ENCODE results near the gene FOXN4.
A peak's percentile ranks its signal among the peaks of the same experiment; 100 is the strongest.

Gene FOXN4

GRCh38 chr12:109278912-109279311 is 30.2 kb downstream of the FOXN4 start:
- Histone ChIP-seq H3K4me1 (ENCODE audit: insufficient read depth, poor library complexity, severe bottlenecking) (no peaks in the 10 kb centered on the region), H3K9me3 (ENCODE audit: severe bottlenecking) (no peaks in the 10 kb centered on the region), H3K36me3 (ENCODE audit: low read depth) (no peaks in the 10 kb centered on the region), H3K27ac (ENCODE audit: poor library complexity, severe bottlenecking) (no peak overlapping the region), H3K27me3 (ENCODE audit: insufficient read depth, poor library complexity, severe bottlenecking) (no peaks in the 10 kb centered on the region), H3K4me3 (ENCODE audit: severe bottlenecking) (no peak overlapping the region)
- ATAC-seq (ENCODE audit: low read depth) (no peak), DNase-seq (ENCODE audit: low spot score) (no peak)
- TF ChIP-seq, protein P1, sequence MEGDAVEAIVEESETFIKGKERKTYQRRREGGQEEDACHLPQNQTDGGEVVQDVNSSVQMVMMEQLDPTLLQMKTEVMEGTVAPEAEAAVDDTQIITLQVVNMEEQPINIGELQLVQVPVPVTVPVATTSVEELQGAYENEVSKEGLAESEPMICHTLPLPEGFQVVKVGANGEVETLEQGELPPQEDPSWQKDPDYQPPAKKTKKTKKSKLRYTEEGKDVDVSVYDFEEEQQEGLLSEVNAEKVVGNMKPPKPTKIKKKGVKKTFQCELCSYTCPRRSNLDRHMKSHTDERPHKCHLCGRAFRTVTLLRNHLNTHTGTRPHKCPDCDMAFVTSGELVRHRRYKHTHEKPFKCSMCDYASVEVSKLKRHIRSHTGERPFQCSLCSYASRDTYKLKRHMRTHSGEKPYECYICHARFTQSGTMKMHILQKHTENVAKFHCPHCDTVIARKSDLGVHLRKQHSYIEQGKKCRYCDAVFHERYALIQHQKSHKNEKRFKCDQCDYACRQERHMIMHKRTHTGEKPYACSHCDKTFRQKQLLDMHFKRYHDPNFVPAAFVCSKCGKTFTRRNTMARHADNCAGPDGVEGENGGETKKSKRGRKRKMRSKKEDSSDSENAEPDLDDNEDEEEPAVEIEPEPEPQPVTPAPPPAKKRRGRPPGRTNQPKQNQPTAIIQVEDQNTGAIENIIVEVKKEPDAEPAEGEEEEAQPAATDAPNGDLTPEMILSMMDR (IDR thresholded peaks at IDR 0.05; ENCODE audit: poor library complexity, severe bottlenecking) = no peak

DNA sequence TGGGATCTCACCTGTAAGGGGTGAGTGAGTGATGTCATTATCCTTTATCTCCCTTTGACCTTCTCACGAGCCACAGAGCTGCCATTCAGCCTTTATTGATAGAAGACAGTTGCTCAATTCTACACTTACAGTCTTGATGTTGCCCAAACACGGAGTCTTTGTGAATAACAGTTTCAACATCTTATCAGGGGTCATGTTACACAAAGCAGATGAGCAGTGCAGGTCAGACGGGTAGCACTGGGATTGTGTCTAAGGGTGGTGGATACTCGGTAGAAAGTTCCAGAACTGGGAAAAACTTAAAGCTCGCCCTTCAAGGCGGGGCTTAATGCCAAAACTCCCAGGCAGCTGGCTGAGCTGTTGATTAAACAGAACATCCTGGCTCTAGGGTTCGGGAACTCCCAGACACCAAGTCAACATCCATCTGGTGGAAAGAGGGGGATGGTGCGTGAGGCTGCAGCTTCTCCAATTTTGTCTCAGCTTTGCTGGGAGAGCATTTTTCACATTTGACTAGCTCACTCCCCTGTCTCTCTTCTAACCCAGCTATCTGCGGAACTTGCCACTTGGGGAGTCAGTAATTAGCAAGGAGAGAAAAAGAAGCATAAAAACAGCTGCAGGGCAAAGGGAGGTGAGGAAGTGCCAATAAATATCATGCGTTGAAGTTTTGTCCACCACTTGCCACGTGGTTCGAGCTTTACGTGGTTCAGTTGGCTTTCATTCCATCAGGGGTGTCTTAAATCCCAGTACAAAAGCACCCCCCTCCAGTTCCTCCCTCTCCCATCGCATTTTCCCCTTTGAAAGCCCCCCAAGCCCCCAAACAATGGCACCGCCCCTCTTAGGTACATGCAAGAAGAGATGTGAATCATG is 31.0 kb downstream of the FOXN4 start:
- ATAC-seq (ENCODE audit: low read depth) (peak; percentile 87), DNase-seq (ENCODE audit: low spot score) (no peak)
- no peak overlapping the region for H3K4me3 ChIP-seq (ENCODE audit: severe bottlenecking)
- no peaks in the 10 kb centered on the region for H3K27me3 ChIP-seq (ENCODE audit: insufficient read depth, poor library complexity, severe bottlenecking)
- H3K4me1 ChIP-seq (ENCODE audit: insufficient read depth, poor library complexity, severe bottlenecking) = no peaks in the 10 kb centered on the region
- TF ChIP-seq, protein P1 (IDR thresholded peaks at IDR 0.05; ENCODE audit: poor library complexity, severe bottlenecking) = no peak
- H3K36me3 ChIP-seq (ENCODE audit: low read depth) = no peaks in the 10 kb centered on the region
- H3K9me3 ChIP-seq (ENCODE audit: severe bottlenecking) = no peaks in the 10 kb centered on the region
- no peak overlapping the region for H3K27ac ChIP-seq (ENCODE audit: poor library complexity, severe bottlenecking)

DNA sequence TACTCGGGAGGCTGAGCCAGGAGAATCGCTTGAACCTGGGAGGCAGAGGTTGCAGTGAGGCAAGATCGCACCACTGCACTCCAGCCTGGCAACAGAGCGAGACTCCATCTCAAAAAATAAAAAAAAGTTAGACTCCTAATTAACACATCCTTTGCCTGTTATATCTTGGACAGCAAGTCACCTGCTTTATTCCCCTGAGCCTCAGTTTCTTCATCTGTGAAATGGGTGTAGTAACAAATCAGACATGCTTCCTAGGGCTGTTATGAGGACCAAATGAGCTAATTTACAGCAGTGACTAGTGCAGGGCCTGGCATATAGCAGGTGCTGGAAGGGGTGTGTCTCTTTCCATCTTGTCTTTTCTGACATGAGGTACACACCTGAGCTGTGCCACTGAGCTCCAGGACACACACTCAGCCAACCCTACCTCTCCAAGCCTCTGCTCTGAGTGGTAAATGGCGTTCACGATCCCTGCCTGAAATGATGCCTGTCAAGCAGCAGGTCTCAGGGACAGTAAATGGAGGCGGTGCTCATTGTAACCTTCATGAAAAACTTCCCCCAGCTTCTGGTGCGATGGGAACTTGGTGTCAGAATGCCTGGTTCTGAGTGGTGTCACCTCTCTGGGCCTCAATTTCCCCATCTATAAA is 31.7 kb downstream of the FOXN4 start:
- Histone ChIP-seq H3K9me3 (ENCODE audit: severe bottlenecking) (no peaks in the 10 kb centered on the region), H3K27ac (ENCODE audit: poor library complexity, severe bottlenecking) (no peak overlapping the region), H3K27me3 (ENCODE audit: insufficient read depth, poor library complexity, severe bottlenecking) (no peaks in the 10 kb centered on the region), H3K4me3 (ENCODE audit: severe bottlenecking) (no peak overlapping the region), H3K36me3 (ENCODE audit: low read depth) (no peaks in the 10 kb centered on the region), H3K4me1 (ENCODE audit: insufficient read depth, poor library complexity, severe bottlenecking) (no peaks in the 10 kb centered on the region)
- TF ChIP-seq, protein P1 (IDR thresholded peaks at IDR 0.05; ENCODE audit: poor library complexity, severe bottlenecking) = no peak
- DNase-seq (ENCODE audit: low spot score) = no peak
- no peak for ATAC-seq (ENCODE audit: low read depth)

DNA sequence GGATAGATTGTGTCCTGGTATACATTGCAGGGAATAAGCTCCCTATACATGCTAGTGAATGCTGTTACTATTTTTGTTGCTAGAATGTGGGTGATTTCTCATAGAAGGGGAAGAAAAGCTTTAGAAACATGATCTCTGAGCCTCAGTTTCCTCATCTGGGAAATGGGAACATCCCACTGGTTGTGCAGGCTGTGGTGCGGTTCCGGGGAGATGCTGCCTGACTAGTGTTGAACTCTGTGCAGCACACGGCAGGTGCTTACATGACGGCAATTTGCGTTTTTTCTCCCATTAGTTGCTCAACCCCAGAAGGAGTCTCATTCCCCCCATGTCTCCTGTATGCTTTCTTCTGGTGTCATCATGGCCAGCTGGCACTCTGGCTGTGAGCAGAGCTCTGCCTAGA is 32.9 kb downstream of the FOXN4 start:
- TF ChIP-seq, protein P1 (IDR thresholded peaks at IDR 0.05; ENCODE audit: poor library complexity, severe bottlenecking) = no peak
- H3K27me3 ChIP-seq (ENCODE audit: insufficient read depth, poor library complexity, severe bottlenecking) = no peaks in the 10 kb centered on the region
- H3K27ac ChIP-seq (ENCODE audit: poor library complexity, severe bottlenecking) = no peak overlapping the region
- DNase-seq (ENCODE audit: low spot score) (no peak), ATAC-seq (ENCODE audit: low read depth) (no peak)
- no peak overlapping the region for H3K4me3 ChIP-seq (ENCODE audit: severe bottlenecking)
- H3K36me3 ChIP-seq (ENCODE audit: low read depth) = no peaks in the 10 kb centered on the region
- H3K4me1 ChIP-seq (ENCODE audit: insufficient read depth, poor library complexity, severe bottlenecking) = no peaks in the 10 kb centered on the region
- no peaks in the 10 kb centered on the region for H3K9me3 ChIP-seq (ENCODE audit: severe bottlenecking)

GRCh38 chr12:109275173-109275572 is 33.9 kb downstream of the FOXN4 start:
- no peaks in the 10 kb centered on the region for H3K36me3 ChIP-seq (ENCODE audit: low read depth)
- H3K9me3 ChIP-seq (ENCODE audit: severe bottlenecking) = no peaks in the 10 kb centered on the region
- no peak overlapping the region for H3K27ac ChIP-seq (ENCODE audit: poor library complexity, severe bottlenecking)
- H3K4me3 ChIP-seq (ENCODE audit: severe bottlenecking) = no peak overlapping the region
- H3K27me3 ChIP-seq (ENCODE audit: insufficient read depth, poor library complexity, severe bottlenecking) = no peaks in the 10 kb centered on the region
- no peak for ATAC-seq (ENCODE audit: low read depth)
- TF ChIP-seq, protein P1 (IDR thresholded peaks at IDR 0.05; ENCODE audit: poor library complexity, severe bottlenecking) = no peak
- no peaks in the 10 kb centered on the region for H3K4me1 ChIP-seq (ENCODE audit: insufficient read depth, poor library complexity, severe bottlenecking)
- DNase-seq (ENCODE audit: low spot score) = no peak

All from RWPE2 (cell line).